Measurements from ENCODE around the gene PTPRN2.

Gene PTPRN2

GRCh38 chr7:157991761-157992160 lies 595.9 kb downstream of the PTPRN2 start:
- in situ Hi-C loops (cut with MboI; ENCODE audit: low sequenced_read_pairs, unreplicated experiment): no loop called here
- TF ChIP-seq CTCF (IDR thresholded peaks at IDR 0.05; ENCODE audit: borderline replicate concordance, control extremely low read depth, extremely low read depth, insufficient read depth, missing control alignments): no peak

GRCh38 chr7:157991351-157991750 lies 596.3 kb downstream of the PTPRN2 start:
- in situ Hi-C loops (cut with MboI; ENCODE audit: low sequenced_read_pairs, unreplicated experiment): no loop called here
- DNase-seq (ENCODE audit: low spot score): no peak
- no peak for TF ChIP-seq CTCF (IDR thresholded peaks at IDR 0.05; ENCODE audit: borderline replicate concordance, control extremely low read depth, extremely low read depth, insufficient read depth, missing control alignments)

More at GRCh38 chr7:157991761-157992160, 595.9 kb downstream of the PTPRN2 start:
- no peak for DNase-seq (ENCODE audit: low spot score)

- no peak for DNase-seq (ENCODE audit: low spot score)
- in situ Hi-C loops (cut with MboI; ENCODE audit: low sequenced_read_pairs, unreplicated experiment): no loop called here
- no peak for TF ChIP-seq CTCF (IDR thresholded peaks at IDR 0.05; ENCODE audit: borderline replicate concordance, control extremely low read depth, extremely low read depth, insufficient read depth, missing control alignments)
These were observed 596.8 kb downstream of the PTPRN2 start for GRCh38 chr7:157990881-157991250.

GRCh38 chr7:157990226-157990880 lies 597.3 kb downstream of the PTPRN2 start:
- in situ Hi-C loops (cut with MboI; ENCODE audit: low sequenced_read_pairs, unreplicated experiment): no loop called here
- no peak for TF ChIP-seq CTCF (IDR thresholded peaks at IDR 0.05; ENCODE audit: borderline replicate concordance, control extremely low read depth, extremely low read depth, insufficient read depth, missing control alignments)
- DNase-seq (ENCODE audit: low spot score): no peak

GRCh38 chr7:157989589-157989988 lies 598.0 kb downstream of the PTPRN2 start:
- no peak for TF ChIP-seq CTCF (IDR thresholded peaks at IDR 0.05; ENCODE audit: borderline replicate concordance, control extremely low read depth, extremely low read depth, insufficient read depth, missing control alignments)
- in situ Hi-C loops (cut with MboI; ENCODE audit: low sequenced_read_pairs, unreplicated experiment): no loop called here
- DNase-seq (ENCODE audit: low spot score): no peak

- no peak for DNase-seq (ENCODE audit: low spot score)
- in situ Hi-C loops (cut with MboI; ENCODE audit: low sequenced_read_pairs, unreplicated experiment): no loop called here
- TF ChIP-seq CTCF (IDR thresholded peaks at IDR 0.05; ENCODE audit: borderline replicate concordance, control extremely low read depth, extremely low read depth, insufficient read depth, missing control alignments): no peak
These were observed 599.7 kb downstream of the PTPRN2 start for GRCh38 chr7:157987906-157988305.
